Activated CD4-positive, alpha-beta T cell treated with anti-CD3 and anti-CD28 coated beads for 4 hours (primary cell): ENCODE results near the gene PPT2.
A peak's percentile ranks its signal among the peaks of the same experiment; 100 is the strongest.

Source experiments
- DNase-seq, 2 donors: peaks; one replicate each; pipeline ENCODE4 v3.0.0-alpha.2; 2020

Gene PPT2

GRCh38 chr6:32152769-32153563 lies 975 bp upstream of the PPT2 start:
- DNase-seq, result no peak

- peak; percentile 58 to 61 for DNase-seq
These were observed 697 bp downstream of the PPT2 start for GRCh38 chr6:32154514-32155161.

DNA sequence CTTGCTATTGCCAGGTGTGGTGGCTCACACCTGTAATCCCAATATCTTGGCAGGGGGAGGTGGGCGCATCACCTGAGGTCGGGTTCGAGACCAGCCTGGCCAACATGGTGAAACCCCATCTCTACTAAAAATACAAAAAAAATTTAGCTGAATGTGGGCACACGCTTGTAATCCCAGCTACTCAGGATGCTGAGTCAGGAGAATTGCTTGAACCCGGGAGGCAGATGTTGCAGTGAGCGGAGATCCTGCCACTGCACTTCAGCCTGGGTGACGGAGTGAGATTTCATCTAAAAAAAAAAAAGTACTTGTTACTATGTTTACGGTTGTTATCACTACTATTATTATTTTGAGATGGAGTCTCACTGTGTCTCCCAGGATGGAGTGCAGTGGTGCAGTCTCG lies 3.0 kb downstream of the PPT2 start:
- DNase-seq, result no peak

DNA sequence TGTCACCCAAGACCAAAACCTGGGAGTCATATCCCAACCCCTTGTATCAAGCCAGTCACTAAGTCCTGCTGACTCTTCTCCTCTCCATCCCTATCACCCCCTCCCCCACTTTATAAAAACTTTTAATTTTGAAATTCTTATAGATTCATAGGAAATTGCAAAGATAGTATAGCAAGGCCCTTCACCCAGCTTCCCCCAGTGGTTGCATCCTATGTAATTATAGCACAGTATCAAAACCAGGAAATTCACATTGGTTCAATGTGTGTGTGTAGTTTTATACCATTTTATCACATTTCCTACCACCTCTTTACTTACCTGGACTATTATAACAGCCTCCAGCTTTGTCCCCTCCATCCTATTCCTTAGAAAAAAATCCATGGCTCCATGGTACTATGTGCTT lies 4.1 kb downstream of the PPT2 start:
- no peak for DNase-seq

DNA sequence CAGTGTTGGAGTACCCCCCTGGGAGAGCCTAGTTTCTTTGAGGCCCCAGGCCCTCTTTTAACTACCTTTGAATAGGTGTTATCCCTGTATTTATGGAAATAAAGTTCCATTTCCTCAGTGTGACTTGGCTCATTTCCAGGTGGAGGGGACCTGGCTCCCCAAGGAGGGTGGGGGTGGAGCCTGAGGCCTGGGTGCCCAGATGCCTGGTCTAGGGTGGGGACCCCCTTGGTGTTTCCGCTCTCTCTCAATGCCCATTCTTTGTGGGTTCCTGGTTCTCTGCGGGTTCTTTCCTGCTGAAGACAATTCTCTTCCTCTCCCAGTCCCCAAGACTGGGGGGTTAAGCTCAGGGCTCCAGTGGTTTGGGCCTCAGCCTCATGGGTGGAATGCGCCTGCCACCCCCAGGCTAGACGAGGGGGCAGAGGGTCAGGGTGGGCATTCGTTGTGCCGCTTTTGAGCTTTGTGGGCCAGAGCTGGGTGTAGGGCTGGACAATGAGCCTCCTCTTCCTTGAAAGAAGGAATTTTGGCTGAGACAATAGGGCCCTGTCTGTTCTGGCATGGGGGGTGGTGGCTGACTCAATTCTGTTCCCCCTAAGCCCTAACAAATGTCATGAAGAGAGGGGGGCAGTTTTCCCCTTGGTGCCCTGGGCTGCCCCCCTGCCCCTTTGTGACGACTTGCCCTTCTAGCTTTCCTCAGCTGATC lies 9.8 kb downstream of the PPT2 start:
- DNase-seq, result no peak

DNA sequence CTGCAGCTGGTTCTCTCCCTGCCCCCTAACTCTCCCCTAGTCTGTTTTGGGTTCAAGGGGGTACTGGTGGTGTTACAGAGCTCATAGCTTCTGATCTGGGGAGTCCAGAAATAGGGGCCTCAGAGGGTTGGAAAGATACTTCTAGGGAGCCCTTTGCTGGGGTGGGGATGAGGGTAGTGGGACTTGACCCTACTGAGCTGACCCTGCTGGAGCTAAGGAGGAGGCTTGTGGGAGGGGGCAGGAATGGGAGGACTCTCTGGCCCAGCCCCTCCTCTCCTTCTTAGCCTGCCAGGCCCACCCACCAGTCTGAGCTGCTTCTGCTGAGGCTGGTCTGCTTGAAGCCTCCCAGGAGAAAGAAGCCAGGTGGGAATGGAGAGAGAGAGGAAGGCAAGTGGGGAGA lies 10.4 kb downstream of the PPT2 start, which contains the start of gene EGFL8:
EGFL8 (plus strand) TSS at position 301 of the 400 bp plus-strand sequence. CDS start 1,571 bp downstream, outside the sequence.
- DNase-seq, result no peak

- no peak for DNase-seq
These were observed 12.6 kb downstream of the PPT2 start for GRCh38 chr6:32166411-32167061.

DNA sequence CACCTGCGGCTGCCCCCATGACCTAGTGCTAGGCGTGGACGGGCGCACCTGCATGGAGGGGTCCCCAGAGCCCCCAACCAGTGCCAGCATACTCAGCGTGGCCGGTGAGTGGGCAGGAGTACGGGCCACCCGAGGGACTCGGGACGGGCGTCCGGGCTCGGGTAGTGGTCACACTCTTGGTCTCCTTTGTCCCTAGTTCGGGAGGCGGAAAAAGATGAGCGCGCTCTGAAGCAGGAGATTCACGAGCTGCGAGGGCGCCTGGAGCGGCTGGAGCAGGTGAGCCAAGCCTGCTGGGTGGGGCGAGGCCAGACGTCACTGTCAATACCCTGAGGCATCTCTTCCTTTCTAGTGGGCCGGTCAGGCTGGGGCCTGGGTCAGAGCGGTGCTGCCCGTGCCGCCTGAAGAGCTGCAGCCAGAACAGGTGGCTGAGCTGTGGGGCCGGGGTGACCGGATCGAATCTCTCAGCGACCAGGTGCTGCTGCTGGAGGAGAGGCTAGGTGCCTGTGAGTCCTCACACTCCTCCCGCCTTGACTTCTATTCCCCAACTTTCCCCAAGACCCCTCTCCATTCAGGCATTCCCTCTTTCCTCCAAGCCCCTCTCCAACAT lies 13.3 kb downstream of the PPT2 start:
- DNase-seq, result no peak

DNA sequence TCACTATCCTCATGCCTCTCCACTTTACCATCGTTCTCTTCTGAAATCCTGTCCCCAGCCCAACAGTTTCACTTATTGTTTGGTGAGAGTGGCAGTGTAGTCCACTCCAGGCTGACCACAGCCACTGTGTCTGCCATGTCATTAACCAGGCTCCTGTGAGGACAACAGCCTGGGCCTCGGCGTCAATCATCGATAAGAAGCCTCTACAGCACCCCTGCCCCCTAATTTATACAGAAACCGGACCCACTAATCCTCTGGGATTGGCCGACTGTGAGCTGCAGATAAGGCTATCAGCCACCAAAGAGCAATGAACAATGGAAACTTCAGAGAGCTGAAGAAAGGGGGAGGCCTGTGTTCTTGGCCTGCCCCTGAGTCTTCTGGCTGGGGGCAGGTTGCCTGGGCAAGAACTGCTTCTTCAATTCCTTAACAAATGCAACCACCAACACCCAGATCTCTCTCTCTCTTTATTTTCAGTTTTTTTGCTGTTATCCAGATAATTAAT lies 13.9 kb downstream of the PPT2 start:
- DNase-seq, result no peak

GRCh38 chr6:32168350-32168749 lies 14.4 kb downstream of the PPT2 start:
- DNase-seq, result no peak

DNA sequence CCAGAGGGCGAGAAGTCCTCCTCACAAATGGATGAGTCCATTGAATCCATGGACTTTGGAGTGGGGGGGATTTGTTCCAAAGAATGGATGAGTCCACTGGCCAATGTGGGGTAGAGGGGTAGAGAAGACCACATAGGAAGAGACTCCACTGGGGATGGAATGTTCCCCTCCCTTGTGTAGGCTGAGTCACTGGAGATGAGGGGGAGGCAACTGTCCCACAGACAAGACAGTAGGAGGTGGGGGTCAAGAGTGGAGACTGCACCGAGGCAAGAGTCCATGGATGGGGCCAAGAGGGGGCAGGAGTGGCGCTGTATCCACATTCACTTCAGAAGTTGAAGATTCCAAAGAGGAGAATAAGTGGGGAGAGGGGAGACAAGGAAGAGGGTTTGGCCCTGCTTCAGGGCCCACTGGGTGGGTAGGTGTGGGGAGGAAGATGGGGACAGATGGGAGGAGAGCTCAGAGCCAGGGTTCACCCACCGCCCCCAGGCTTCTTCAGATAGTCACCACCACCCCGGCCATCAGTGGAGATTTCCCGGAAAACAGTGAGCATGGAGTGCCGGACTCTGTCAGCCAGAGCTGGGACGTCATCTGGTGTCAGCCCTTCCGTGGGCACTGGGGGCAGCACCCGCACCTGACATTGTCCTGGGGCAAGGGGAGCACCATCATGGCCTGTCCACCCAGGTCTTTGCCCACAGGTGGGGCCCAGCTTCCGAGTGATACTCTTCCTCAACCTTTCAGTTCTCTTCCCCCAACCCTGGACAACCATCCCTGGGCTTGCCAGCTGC lies 15.1 kb downstream of the PPT2 start:
- DNase-seq, result no peak

- DNase-seq, result no peak
These were observed 16.4 kb downstream of the PPT2 start for GRCh38 chr6:32170294-32170693.

- no peak for DNase-seq
These were observed 17.3 kb downstream of the PPT2 start for GRCh38 chr6:32171234-32171633.

DNA sequence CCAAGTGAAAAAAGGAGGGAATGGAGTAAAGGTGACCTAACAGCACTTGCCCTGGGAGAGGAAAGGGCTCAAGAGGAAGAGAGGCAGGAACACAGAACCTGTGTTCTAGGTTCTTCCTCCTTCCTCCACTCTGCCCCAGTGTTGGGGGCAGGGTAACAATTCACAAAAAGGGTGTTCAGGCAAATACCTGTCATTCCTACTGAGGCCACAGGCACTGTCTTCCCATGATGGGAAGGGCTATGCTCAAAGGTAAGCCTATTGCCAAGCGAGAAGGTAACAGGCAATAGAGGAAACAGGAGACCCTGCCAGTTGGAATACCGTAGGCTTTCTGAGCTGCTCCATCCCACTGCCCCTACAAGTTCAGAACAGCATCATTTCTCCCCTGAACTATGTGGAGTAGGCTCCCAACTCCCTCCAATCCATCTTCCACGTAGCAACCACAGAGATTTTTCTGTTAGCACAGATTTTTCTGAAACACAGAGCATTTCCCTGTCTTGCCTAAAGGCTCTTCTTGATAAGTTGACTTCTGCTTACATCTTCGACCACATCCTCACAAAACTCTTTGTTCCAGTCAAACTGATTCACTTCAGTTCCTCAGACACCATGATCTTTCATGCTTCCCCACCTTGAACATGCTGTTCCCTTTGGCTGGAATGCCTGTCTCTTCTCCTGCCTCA lies 19.2 kb downstream of the PPT2 start:
- DNase-seq, result no peak

- DNase-seq, result no peak
These were observed 20.5 kb downstream of the PPT2 start for GRCh38 chr6:32174416-32174815.

GRCh38 chr6:32175322-32175710 lies 21.4 kb downstream of the PPT2 start:
- no peak for DNase-seq

DNA sequence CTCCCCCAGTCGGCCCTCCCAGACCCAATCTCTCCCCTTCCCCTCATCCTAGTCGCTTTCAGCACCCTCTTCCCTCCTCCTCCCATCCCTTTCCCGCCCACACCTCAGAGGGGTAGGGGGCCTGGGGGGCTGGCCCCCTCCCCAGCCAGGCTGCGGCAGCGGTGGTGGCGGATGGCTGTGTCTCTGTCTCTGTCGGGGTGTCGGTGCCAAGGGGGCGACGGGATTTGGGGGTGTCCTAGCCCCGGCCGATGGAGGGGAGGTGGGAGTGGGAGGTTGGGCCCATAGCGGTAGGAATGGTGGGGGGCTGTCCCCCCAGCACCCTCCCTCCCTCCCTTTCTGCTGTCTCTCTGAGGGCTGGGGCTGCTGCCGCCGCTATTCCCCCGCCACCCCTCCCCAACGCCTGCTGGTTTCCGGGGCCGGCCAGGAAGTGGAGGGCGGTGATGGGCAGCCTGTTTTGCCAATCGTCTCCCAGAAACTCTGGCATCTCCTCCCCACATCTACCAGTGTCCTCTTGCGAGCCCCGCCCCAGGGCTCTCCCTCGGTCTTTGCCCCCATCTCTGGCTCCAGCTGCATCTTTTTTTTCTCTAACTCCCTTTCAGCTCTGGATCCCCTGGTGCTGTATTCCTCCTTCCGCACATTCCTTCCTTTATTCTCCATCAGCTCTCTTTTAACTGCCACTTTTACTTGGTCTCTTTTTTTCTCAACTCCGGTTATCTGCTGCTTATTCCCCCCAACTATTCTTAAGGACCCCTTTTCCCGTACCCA lies 22.0 kb downstream of the PPT2 start, which contains the start of gene AGPAT1:
AGPAT1 (minus strand) TSS at position 374 of the 765 bp plus-strand sequence. CDS start 4,588 bp downstream, outside the sequence.
- peak; percentile 93 to 97 for DNase-seq

DNA sequence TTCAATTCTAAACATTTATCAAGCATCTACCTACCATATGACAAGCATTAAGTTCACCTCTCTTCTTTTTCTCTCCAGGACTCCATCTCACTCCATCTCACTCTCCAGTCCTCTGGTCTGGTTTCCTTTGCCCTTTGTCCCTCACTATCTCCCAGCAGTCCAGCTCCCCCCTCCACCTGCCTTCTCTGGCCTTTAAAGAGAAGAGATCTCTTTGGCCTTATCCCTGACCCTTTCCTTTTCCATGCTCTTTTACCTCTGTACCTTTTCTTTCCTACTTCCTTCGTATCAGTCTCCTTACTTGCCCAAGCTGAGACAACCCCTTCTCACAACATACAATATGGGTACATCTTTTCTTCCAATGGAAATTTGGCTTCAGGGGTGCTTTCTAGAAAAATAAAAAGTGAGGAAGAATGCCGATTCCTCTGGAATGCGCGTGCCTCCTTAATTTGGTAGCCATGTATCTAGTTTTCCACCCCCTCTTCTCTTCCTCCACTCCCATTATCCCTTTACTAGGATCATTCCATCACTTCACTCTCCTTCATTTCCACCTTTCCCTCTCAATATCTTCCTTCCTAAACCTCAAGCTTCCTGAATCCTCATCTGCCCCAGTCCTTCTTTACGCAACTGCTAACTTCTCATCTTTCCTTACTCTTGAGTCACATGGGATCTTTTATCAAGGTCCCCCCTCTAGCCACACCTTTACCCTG lies 22.7 kb downstream of the PPT2 start:
- no peak for DNase-seq

DNA sequence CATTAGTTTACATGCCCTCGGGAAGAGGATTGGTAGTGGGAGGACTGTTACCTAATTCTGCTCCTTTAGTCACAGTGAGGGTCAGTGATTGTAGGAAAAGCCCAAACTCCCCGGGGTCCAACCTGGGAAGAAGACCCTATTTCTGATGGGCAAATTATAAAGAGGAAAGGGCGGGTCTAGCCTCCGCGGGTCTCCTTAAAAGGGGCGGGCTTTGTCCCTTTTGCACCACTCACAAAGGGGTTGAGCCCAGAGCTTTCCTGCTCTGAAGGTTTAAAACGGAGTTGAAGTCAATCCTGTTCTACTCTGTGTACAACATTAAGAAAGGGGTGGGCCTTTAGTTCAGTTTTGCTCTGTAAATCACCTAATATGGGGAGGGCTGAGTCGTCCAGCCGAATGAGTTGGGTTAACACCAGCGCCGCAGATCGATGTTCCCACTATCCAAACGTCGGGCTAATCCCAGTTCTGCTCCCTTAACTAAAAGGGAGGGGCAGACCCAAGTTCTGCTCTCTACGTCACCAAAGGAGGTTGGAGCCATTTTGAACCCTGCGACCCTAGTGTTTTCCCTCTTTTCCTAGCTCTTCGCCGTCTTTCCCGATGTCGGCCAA lies 23.3 kb downstream of the PPT2 start:
- peak in 1 of 2 donors; percentile 31 for DNase-seq
